Natural killer cell (primary cell): ENCODE results near the gene KLK5. TPM values are rescaled to one million over a fixed set of nuclear protein-coding genes. Genes with fewer than 3 reads are reported as not detected.

Experiments
- ATAC-seq, 3 donors: fragments of 150-1000 bp in 2 of 3; fragments of 200-7000 bp in 1 of 3; cut with Tn5 transposase; 1 replicate in 1 of 3; 2 replicates in 2 of 3; pipeline ENCODE4 v1.10.0; 2021; ENCODE audit warnings: mild to moderate bottlenecking in 2 of 3, moderate library complexity in 2 of 3
- DNase-seq, 2 donors: peaks; one replicate each; pipeline versions ENCODE4 v3.0.0 to v3.0.0-alpha.2; 2013 to 2021; ENCODE audit warnings: mixed read lengths in 1 of 2
- H3K27ac ChIP-seq: one replicate; pipeline ENCODE4 v1.5.1; 2013; ENCODE audit warnings: mild to moderate bottlenecking, low read length
- H3K27me3 ChIP-seq: one replicate; pipeline ENCODE4 v1.6.1; 2013; ENCODE audit warnings: low read length; ENCODE audit not compliant: control insufficient read depth, insufficient read depth
- H3K36me3 ChIP-seq: one replicate; pipeline ENCODE4 v1.6.1; 2013; ENCODE audit warnings: low read length; ENCODE audit not compliant: control insufficient read depth, insufficient read depth
- H3K4me1 ChIP-seq: one replicate; pipeline ENCODE4 v1.6.1; 2013; ENCODE audit warnings: low read length; ENCODE audit not compliant: control insufficient read depth, insufficient read depth
- H3K4me3 ChIP-seq: one replicate; pipeline ENCODE4 v1.5.1; 2013; ENCODE audit warnings: low read length
- H3K9me3 ChIP-seq: one replicate; pipeline ENCODE4 v1.6.1; 2013; ENCODE audit warnings: low read length; ENCODE audit not compliant: control insufficient read depth, insufficient read depth
- H3K27ac Mint-ChIP-seq, 2 donors: one replicate each; pipeline ENCODE4 v1.8.0; 2022; ENCODE audit warnings: mild to moderate bottlenecking in 2 of 2, mixed read lengths in 2 of 2, moderate library complexity in 1 of 2
- H3K27me3 Mint-ChIP-seq, 2 donors: one replicate each; pipeline ENCODE4 v1.8.0; 2022; ENCODE audit warnings: low read depth in 2 of 2, mixed read lengths in 2 of 2
- H3K36me3 Mint-ChIP-seq: one replicate; pipeline ENCODE4 v1.8.0; 2022; ENCODE audit warnings: mixed read lengths
- H3K4me1 Mint-ChIP-seq, 2 donors: one replicate each; pipeline ENCODE4 v1.8.0; 2022; ENCODE audit warnings: mixed read lengths in 2 of 2
- H3K4me3 Mint-ChIP-seq: one replicate; pipeline ENCODE4 v1.8.0; 2022; ENCODE audit warnings: mild to moderate bottlenecking, moderate library complexity, mixed read lengths
- H3K9me3 Mint-ChIP-seq, 2 donors: one replicate each; pipeline ENCODE4 v1.8.0; 2022; ENCODE audit warnings: mixed read lengths in 2 of 2
- WGBS: methylation state at CpG from one replicate; pipeline ENCODE4 v1.1.7; 2013; ENCODE audit warnings: missing lambda C conversion rate; ENCODE audit not compliant: insufficient coverage; 5-methylcytosine and 5-hydroxymethylcytosine counted together
- intact Hi-C: fragments of 100-400 bp; cut with micrococcal nuclease; formaldehyde crosslinking; loops from one replicate; pipeline ENCODE4 v1.14.2; 2022
- total RNA-seq, 4 donors: library from RNA; stranded (reverse); fragments of 120-200 nt in 1 of 4; gene quantifications; one replicate each; pipeline versions ENCODE4 v1.2.3 to v1.2.4, GENCODE V29; 2013 to 2022
- TF ChIP-seq, protein P1 (sequence below): fragments of 200-600 bp; IDR thresholded peaks from one replicate; pipeline ENCODE4 v1.8.0; 2022; ENCODE audit warnings: antibody characterized with exemption

The KLK5 gene
- total RNA-seq, 3 donors from 2014 or later (not counting 1 experiment from before 2014, with no cell fraction given), result not detected

DNA sequence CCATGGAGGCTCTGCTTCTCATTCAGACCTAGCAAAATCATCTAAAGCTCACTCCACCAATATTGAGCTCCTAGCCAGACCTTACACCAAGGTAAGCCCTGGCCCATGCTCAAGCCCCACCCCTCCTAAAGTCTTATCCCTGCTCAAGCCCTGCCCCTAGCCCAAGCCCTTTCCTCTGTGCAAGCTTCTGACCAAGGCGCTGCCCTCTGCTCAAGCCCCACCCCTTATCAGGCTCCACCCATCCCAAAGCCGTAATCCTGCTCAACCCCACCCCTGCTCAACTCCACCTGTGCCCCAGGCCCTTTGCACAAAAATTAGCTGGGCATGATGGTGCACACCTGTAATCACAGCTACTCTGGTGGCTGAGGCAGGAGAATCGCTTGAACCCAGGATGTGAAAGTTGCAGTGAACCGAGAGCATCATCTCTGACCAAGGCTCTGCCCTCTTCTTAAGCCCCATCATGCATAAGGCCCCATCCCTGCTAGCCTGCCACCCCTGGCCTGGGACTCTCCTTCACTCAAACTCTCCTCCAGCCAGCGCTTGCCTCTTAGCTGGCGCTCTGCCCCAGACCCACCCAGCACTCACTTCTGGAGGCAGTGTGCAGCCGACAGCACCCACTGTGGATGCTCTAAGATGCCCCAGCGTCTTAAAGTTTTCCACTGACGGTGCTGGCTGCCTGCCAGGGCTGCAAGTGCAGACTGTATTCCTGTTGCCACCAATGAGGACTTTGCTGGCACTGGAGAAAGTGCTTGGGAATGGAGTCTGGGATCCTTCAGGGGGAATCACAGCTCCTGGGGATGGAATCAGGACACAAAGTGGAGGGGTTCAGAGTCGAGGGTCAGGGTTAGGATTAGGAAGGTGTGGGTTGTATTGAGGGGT, 58.1 kb downstream of the KLK5 start:
- Histone ChIP-seq H3K4me1 (peaks cover 3% of the 10 kb centered on the region), H3K4me3 (no peak overlapping the region), H3K27ac (no peak overlapping the region), H3K36me3 (no peaks in the 10 kb centered on the region), H3K9me3 (peaks cover 8% of the 10 kb centered on the region), H3K27me3 (no peaks in the 10 kb centered on the region)
- Mint-ChIP-seq H3K9me3 (no peaks in the 10 kb centered on the region), H3K36me3 (no peaks in the 10 kb centered on the region), H3K27ac (no peak overlapping the region), H3K4me3 (no peak overlapping the region), H3K4me1 (no peaks in the 10 kb centered on the region), H3K27me3 (peaks cover 2 to 6% of the 10 kb centered on the region in 2 donors)
- TF ChIP-seq, protein P1, sequence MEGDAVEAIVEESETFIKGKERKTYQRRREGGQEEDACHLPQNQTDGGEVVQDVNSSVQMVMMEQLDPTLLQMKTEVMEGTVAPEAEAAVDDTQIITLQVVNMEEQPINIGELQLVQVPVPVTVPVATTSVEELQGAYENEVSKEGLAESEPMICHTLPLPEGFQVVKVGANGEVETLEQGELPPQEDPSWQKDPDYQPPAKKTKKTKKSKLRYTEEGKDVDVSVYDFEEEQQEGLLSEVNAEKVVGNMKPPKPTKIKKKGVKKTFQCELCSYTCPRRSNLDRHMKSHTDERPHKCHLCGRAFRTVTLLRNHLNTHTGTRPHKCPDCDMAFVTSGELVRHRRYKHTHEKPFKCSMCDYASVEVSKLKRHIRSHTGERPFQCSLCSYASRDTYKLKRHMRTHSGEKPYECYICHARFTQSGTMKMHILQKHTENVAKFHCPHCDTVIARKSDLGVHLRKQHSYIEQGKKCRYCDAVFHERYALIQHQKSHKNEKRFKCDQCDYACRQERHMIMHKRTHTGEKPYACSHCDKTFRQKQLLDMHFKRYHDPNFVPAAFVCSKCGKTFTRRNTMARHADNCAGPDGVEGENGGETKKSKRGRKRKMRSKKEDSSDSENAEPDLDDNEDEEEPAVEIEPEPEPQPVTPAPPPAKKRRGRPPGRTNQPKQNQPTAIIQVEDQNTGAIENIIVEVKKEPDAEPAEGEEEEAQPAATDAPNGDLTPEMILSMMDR, result no peak
- DNase-seq (no peak), ATAC-seq (no peak)
- WGBS, result 80% methylated on average over 10 of the region's 10 CpGs
- intact Hi-C loops, result no loop called here

Other genes starting within 250 kb of the KLK5 start
- under 1 TPM; 0.05 to 0.75 (median 0.20) TPM for gene SHANK1, start 233.2 kb downstream of the KLK5 start, total RNA-seq
- gene CLEC11A, start 229.7 kb downstream of the KLK5 start, total RNA-seq, result 1 to 10 TPM; 2.3 to 4.0 (median 3.3) TPM
- not detected for gene GPR32, start 182.6 kb downstream of the KLK5 start, total RNA-seq
- gene ACP4, start 162.6 kb downstream of the KLK5 start, total RNA-seq, result not detected
- not detected for gene KLK1, start 129.3 kb downstream of the KLK5 start, total RNA-seq
- not detected for gene KLK15, start 119.5 kb downstream of the KLK5 start, total RNA-seq
- gene KLK3, start 98.1 kb downstream of the KLK5 start, total RNA-seq, result not detected
- gene KLK2, start 79.6 kb downstream of the KLK5 start, total RNA-seq, result not detected
- gene KLK4, start 41.6 kb downstream of the KLK5 start, total RNA-seq, result not detected
- not detected for gene KLK6, start 16.6 kb upstream of the KLK5 start, total RNA-seq
- not detected for gene KLK7, start 30.9 kb upstream of the KLK5 start, total RNA-seq
- not detected for gene KLK8, start 48.6 kb upstream of the KLK5 start, total RNA-seq
- gene KLK10, start 66.7 kb upstream of the KLK5 start, total RNA-seq, result not detected
- not detected for gene KLK11, start 73.6 kb upstream of the KLK5 start, total RNA-seq
- not detected for gene KLK12, start 82.0 kb upstream of the KLK5 start, total RNA-seq
- not detected for gene KLK13, start 112.1 kb upstream of the KLK5 start, total RNA-seq
- gene KLK14, start 129.8 kb upstream of the KLK5 start, total RNA-seq, result 1 to 10 TPM in 2 of 3 donors, under 1 TPM in 1; 0.64 to 1.3 (median 1.1) TPM
- gene CTU1, start 155.4 kb upstream of the KLK5 start, total RNA-seq, result 1 to 10 TPM; 2.5 to 6.5 (median 3.8) TPM
- gene SIGLEC9, start 171.9 kb upstream of the KLK5 start, total RNA-seq, result 10 to 100 TPM; 13.0 to 15.3 (median 13.8) TPM
- gene SIGLEC7, start 189.3 kb upstream of the KLK5 start, total RNA-seq, result 10 to 100 TPM; 48.6 to 56.0 (median 49.5) TPM